NCI-H128 (cell line): ENCODE measurements around the gene GALNT5.
"Not testable (repeated sequence)": the region's sequence is repeated elsewhere in the genome, so short reads cannot be mapped to it uniquely, and the experiment has no call there.

Experiments used
- DNase-seq: peaks from one replicate; lab custom pipeline; 2025; ENCODE audit not compliant: unreplicated experiment; lab: John Stamatoyannopoulos, UW

Gene GALNT5

DNA sequence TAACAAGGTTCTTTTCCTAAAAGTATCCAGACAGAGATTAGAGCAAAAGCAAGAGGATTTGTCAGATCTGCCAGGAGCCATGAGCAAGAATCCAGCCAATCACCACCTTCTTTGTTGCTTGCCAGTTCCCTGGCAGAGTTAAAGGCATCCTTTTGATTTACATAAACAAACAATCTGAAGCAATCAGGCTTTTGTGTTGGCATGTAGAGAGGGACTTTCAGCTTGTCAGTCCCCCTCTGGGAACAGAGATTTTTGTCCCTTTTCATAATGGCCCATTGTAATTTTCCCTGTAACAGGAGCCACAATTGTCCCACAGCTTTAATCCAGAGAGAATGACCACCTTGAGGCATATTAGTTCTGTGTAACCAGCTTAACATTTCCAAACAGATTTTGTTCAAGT, 68.3 kb downstream of the GALNT5 start, which contains the start of gene ERMN:
Gene ERMN, minus strand, starts transcription at position 39 of the 400 bp plus-strand sequence. CDS start 182 bp downstream, outside the sequence.
- no peak for DNase-seq

DNA sequence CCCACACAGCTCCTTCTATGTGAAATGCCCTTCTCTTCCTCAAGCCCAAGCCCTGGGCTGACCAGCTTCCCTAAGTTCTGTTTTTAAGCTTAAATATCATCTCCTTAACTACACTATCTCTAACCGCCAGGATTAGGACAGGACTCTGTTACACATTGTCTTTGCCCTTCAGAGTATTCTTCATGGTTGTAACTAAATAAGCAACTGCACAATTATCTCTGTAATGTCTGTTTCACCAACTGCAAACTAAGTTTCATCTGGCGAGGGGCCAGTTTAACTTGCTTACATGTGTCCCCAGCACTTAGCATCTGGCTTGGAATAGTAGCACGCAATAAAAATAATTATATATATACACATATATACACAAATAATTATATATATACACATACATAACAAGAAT, 69.2 kb downstream of the GALNT5 start:
- no peak for DNase-seq

DNA sequence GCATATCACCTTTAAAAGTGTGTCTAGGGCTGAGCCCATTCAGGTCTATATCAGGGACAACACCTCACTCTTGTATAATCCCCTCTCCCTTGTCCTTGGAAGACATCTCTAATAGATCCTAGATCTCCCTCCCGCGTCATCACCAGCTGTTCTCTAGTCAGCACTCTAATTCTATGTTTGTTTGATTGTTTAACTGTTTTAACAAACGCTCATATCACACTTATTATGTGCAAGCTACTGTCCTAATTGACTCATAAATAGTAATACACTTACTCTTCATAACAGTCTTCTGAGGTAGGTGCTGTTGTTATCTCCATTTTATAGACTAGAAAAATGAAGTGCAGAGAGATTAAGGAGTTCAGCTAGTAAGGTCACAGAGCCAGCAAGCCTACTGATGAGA, 69.7 kb downstream of the GALNT5 start:
- no peak for DNase-seq

DNA sequence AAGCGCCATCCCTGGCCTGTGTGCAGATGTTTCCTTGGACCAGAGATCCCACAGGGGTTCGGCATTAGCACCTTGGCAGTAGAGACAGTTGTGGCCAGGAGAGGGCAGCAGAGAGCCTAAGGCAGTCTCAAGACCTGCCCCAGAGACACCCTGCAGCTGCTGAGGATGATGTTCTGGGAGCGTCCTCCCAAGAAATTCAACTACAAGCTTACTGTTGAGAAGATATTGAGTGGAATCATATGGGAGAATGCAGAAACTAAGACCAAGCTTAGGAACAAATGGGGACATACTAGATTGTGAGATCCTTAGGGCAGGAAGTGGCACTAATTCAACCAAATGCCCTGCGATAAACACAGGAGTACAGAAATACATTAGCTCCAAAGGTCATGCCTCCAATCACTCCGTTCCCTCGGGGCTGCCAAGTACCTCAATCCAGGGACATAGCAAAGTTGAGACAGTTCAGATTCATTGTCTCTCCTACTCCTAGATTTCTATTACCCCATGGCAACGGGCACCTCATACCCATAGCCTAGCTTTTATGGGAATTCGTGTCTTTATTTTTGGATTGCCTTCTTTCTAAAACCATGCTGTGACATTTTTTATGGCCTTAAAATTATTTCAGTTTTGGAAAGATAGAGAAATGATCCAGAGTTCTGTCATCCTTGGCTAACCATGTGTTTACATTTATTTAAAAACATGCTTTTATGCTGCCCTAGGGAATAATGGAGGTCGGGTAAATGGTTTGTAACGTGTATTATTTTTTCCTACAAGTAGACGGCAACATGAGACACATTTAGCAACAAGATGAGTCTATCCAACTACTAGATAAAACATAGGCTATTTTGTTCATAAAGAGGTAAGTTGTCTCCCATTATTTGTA, 70.4 kb downstream of the GALNT5 start:
- DNase-seq = no peak

DNA sequence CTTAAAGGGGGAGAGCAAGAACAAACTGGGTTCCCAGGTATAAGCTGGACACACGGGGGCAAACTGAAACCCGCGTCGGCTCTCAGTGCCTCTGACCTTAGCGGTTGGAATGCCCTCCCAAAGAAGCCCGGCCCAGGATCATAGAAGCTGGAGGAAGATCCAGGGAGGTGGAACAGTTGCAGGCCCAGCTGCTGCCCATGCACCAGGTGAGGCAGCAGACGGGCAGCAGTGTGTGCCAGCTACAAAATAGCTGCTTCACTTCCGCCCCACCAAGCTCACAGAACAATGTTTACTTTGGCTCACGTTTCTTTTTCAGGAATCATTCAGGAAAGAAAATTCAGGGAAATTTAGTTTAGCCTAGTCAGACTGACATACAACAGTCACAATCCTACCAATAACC, 72.0 kb downstream of the GALNT5 start:
- no peak for DNase-seq

- DNase-seq = no peak
These were observed 76.0 kb downstream of the GALNT5 start for GRCh38 chr2:157333304-157334047.

DNA sequence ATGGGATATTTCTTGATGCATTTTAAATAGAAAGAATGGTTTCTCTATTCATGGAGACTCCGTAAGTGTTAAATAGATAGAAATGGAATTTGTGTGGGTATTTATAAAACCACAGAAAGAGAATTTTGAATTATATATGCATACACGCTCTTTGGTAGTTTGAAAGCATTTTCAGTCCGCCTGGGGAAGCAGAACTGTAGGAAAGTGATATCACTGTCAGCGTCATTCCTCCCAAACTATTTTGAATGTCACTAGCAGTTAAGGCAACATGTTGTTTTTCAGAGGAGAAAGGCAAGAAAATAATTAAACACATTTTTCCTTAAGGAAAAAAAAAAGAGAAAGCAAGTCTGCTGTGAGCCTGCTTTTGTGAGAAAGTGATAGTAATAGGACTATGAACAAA, 76.8 kb downstream of the GALNT5 start:
- DNase-seq = no peak

DNA sequence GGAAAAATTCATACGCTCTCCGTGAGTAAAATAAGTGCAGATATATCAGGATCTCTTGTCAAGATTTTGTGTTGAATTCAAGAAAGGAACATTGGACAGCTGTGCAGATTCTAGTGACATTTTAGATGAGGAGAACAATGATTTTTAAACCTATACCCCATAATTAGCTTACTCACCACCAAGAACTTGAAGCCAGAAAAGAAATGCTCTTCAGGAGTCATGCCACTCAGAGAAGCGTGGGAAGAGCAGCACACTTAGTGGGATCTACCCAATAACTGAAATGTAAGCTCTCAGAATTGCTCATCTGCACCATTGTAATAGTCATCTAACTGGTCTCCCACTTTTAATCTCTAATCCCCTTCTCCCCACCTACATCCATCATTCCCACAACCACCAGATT, 77.3 kb downstream of the GALNT5 start:
- no peak for DNase-seq

DNA sequence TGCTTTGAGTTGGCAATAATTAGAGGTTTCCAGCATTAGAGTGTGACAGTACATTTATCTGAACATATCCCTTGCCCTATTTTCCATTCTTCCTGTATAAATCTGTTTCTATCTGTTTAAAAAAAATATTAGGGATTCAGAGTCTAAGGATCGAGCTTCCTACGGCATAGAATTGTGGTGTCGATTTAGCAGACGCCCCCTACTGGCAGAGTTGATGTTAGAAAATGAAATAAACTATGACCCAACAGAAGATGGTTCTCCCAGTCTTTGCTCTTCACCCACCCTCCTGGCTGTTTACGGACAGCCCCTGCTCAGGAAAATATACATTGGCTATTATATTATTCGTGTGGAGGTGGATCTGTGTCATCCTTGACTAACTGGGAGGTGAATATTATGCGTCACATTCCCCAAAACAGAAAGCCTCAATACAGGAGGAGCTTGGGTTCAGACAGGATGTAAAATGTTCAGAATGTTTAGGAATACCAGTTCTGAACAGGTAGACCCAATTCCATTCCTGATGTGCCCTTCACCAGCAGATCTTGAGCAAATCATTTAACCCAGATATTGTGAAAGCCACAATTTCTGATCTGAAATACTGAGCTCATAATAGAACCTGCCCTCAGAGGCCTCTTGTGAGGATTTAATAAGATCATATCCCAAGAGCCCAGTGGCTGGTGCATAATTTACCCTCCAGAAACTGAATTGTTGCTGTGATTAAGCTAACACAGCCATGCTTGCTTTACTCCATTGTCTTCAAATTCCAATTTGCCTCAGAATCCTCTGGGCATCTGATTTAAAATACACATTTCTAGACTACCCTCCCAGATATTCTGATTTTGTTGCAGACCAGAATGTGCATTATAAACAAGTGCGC, 78.9 kb downstream of the GALNT5 start:
- no peak for DNase-seq

- no peak for DNase-seq
These were observed 80.5 kb downstream of the GALNT5 start for GRCh38 chr2:157337978-157338377.

GRCh38 chr2:157339965-157340655, 82.6 kb downstream of the GALNT5 start:
- no peak for DNase-seq

DNA sequence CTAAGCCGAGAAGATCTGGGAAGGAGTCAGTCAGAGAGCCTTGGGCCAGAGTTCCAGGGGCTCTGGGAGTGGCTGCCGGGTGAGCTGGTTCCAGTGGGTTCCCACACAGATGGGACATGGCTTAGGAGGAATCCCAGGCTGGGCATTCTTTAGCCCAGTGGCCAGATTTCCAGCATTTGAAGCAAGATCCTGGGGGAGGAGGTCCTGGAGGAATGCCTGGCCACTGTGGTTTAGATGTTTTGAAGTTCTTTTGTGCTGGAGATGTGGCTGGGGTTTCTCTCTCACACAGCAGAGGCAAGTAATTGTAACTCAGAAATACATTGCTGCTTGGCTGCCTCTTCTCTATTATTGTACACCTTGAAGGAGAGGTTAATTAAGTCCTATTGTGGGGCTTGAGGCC, 83.9 kb downstream of the GALNT5 start:
- DNase-seq = not testable (repeated sequence)

GRCh38 chr2:157345647-157346389, 88.3 kb downstream of the GALNT5 start:
- DNase-seq = no peak

DNA sequence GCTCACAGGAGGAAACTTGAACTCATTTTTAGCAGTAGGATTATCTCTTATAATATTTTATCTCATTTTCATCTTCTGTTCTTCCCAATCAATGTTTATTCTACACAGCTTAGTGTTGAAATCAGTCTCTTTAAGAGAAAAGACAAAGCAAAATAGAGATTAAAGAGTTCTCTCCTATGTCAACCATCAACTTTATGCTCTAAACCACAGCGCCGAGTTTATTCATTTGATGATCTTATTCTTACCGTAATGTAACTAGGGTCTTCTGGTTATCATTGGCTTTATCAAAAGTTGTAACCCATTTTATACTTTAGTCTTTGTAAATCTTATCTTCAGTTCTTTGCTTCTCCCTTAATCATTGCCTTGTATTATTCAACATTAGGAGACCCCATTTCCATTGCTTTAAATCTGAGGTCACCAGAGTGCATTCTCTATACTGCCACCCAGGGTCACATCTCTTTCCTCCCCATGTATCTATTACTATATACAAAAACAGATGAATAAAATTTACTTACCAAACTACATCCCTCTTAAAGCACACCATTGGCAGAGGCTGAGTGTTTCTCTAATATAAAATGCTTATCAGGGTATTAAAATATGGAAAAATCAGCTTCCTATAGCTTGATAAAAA, 90.9 kb downstream of the GALNT5 start:
- no peak for DNase-seq

GRCh38 chr2:157349949-157350515, 92.5 kb downstream of the GALNT5 start:
- DNase-seq = no peak

GRCh38 chr2:157355618-157356017, 98.1 kb downstream of the GALNT5 start:
- DNase-seq = no peak

- no peak for DNase-seq
These were observed 102.1 kb downstream of the GALNT5 start for GRCh38 chr2:157359628-157360027.

DNA sequence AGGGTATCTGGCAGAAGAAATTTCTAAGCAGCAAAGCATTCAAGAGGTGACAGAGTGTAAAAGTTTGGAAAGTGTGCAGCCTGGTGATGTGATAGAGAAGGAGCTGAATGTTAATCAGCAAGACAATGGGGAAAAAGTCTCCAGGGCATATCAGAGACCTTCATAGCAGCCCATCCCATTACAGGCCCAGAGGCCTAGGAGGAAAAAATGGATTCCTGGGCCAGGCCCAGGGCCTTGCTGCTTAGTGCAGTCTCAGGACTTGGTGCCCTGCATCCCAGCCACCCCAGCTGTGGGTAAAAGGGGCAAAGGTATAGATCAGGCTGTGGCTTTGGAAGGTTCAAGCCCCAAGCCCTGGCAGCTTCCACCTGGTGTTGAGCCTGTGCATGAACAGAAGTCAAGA, 104.0 kb downstream of the GALNT5 start:
- no peak for DNase-seq

GRCh38 chr2:157362627-157363026, 105.1 kb downstream of the GALNT5 start:
- DNase-seq = no peak
